Measurements from ENCODE around the gene SLC25A3.
"Not testable (repeated sequence)": the region's sequence is repeated elsewhere in the genome, so short reads cannot be mapped to it uniquely, and the experiment has no call there.

GRCh38 chr12:98642801-98643200 lies 49.3 kb downstream of the SLC25A3 start:
- not testable (repeated sequence) for TF ChIP-seq CTCF, POLR2A (IDR thresholded peaks at IDR 0.05)
